Measurements from ENCODE around the gene MAP2K2. TPM values are rescaled to one million over a fixed set of nuclear protein-coding genes. Genes with fewer than 3 reads are reported as not detected.

The MAP2K2 gene
- 100 to 1,000 TPM; 101 to 207 (median 138) TPM for total RNA-seq

GRCh38 chr19:4123615-4124568 lies at the start of gene MAP2K2:
TSS of gene MAP2K2 (minus strand) at chr19:4124122. CDS start at chr19:4123875, 247 bp downstream.
- peak within 1 kb of the TSS; percentile 78 to 98 (median 90) for H3K4me3 ChIP-seq
- H3K36me3 ChIP-seq, result no peaks in the 10 kb centered on the region
- intact Hi-C loops (cut with DNase I; ENCODE audit: low total_unique reads), result loop anchor here (1.0 to 5.0 kb wide), 5 partner anchors 58 to 139 kb away; partner anchors contain the start of genes ANKRD24, EEF2, PIAS4 and SIRT6
- no peaks in the 10 kb centered on the region for H3K9me3 ChIP-seq
- H3K4me1 ChIP-seq, result peaks cover 8 to 17% of the 10 kb centered on the region in 2 donors
- TF ChIP-seq CTCF (IDR thresholded peaks at IDR 0.05 in 4 of 5, conservative IDR thresholded peaks at IDR 0.05 in 1 of 5) (peak in 3 of 5 experiments; percentile 5 to 33 (median 9)), POLR2A (IDR thresholded peaks at IDR 0.05) (peak; percentile 45 to 73)
- peak; percentile 90 to 92 for DNase-seq
- in situ Hi-C loops (cut with MboI; ENCODE audit: low sequenced_read_pairs in 4 of 4), result no loop called here
- no peaks in the 10 kb centered on the region for H3K27me3 ChIP-seq
- peak within 1 kb of the TSS; percentile 77 to 86 (median 82) for H3K27ac ChIP-seq
- peak; percentile 95 to 97 for ATAC-seq

GRCh38 chr19:4172861-4173473 lies 49.0 kb upstream of the MAP2K2 start:
- peak in 1 of 2 donors; percentile 22 for DNase-seq

GRCh38 chr19:4171676-4172075 lies 47.8 kb upstream of the MAP2K2 start:
- H3K4me3 ChIP-seq, result no peak overlapping the region
- intact Hi-C loops (cut with DNase I; ENCODE audit: low total_unique reads) (no loop called here), in situ Hi-C loops (cut with MboI; ENCODE audit: low sequenced_read_pairs in 4 of 4) (no loop called here)
- no peaks in the 10 kb centered on the region for H3K9me3 ChIP-seq
- H3K36me3 ChIP-seq, result peaks cover 0 to 12% of the 10 kb centered on the region in 2 donors
- no peak for DNase-seq
- no peak overlapping the region for H3K27ac ChIP-seq
- peaks cover 6 to 7% (median 6%) of the 10 kb centered on the region in 3 donors for H3K27me3 ChIP-seq
- no peak for ATAC-seq
- H3K4me1 ChIP-seq, result no peaks in the 10 kb centered on the region
- TF ChIP-seq POLR2A (IDR thresholded peaks at IDR 0.05) (no peak), CTCF (IDR thresholded peaks at IDR 0.05 in 4 of 5, conservative IDR thresholded peaks at IDR 0.05 in 1 of 5) (no peak)

More at GRCh38 chr19:4172861-4173473, 49.0 kb upstream of the MAP2K2 start:
- peaks cover 0 to 24% of the 10 kb centered on the region in 2 donors for H3K36me3 ChIP-seq
- in situ Hi-C loops (cut with MboI; ENCODE audit: low sequenced_read_pairs in 4 of 4), result no loop called here
- H3K4me1 ChIP-seq, result no peaks in the 10 kb centered on the region
- no peak overlapping the region for H3K4me3 ChIP-seq
- TF ChIP-seq POLR2A (IDR thresholded peaks at IDR 0.05) (no peak), CTCF (IDR thresholded peaks at IDR 0.05 in 4 of 5, conservative IDR thresholded peaks at IDR 0.05 in 1 of 5) (no peak)
- intact Hi-C loops (cut with DNase I; ENCODE audit: low total_unique reads), result no loop called here
- no peaks in the 10 kb centered on the region for H3K9me3 ChIP-seq
- ATAC-seq, result no peak
- peaks cover 2 to 7% (median 6%) of the 10 kb centered on the region in 3 donors for H3K27me3 ChIP-seq
- no peak overlapping the region for H3K27ac ChIP-seq

GRCh38 chr19:4164262-4164661 lies 40.3 kb upstream of the MAP2K2 start:
- no peak for DNase-seq
- peaks cover 7 to 22% (median 10%) of the 10 kb centered on the region in 3 donors for H3K27me3 ChIP-seq
- H3K27ac ChIP-seq, result no peak overlapping the region
- no peaks in the 10 kb centered on the region for H3K9me3 ChIP-seq
- H3K36me3 ChIP-seq, result no peaks in the 10 kb centered on the region
- no peak overlapping the region for H3K4me3 ChIP-seq
- no peak for TF ChIP-seq CTCF (IDR thresholded peaks at IDR 0.05 in 4 of 5, conservative IDR thresholded peaks at IDR 0.05 in 1 of 5)
- TF ChIP-seq POLR2A (IDR thresholded peaks at IDR 0.05), result no peak
- intact Hi-C loops (cut with DNase I; ENCODE audit: low total_unique reads) (no loop called here), in situ Hi-C loops (cut with MboI; ENCODE audit: low sequenced_read_pairs in 4 of 4) (no loop called here)
- H3K4me1 ChIP-seq, result no peaks in the 10 kb centered on the region
- ATAC-seq, result no peak
